AG04450 (cell line): Measurements from ENCODE around the gene SPEF2. TPM values are rescaled to one million over a fixed set of nuclear protein-coding genes. Genes with fewer than 3 reads are reported as not detected.

ENCODE experiments used
- CTCF ChIA-PET: fragments of 300-600, 350-600 bp; formaldehyde crosslinking; extraction: SDS; loops from one replicate; lab custom pipeline; 2022; ENCODE audit warnings: antibody characterized with exemption, inconsistent platforms; lab: Charles Lee
- POLR2A ChIA-PET: fragments of 350-600 bp; formaldehyde crosslinking; extraction: SDS; loops from one replicate; lab custom pipeline; 2021; ENCODE audit warnings: antibody characterized with exemption, inconsistent platforms; lab: Yijun Ruan, JAX
- DNase-seq: peaks from one replicate; pipeline ENCODE4 v3.0.0-alpha.2; 2011; ENCODE audit warnings: low read depth, low spot score
- H3K27ac ChIP-seq: one replicate; pipeline ENCODE4 v1.5.1; 2012; ENCODE audit warnings: low read depth, low read length, control low read depth
- H3K27me3 ChIP-seq: one replicate; pipeline ENCODE4 v1.6.0; 2012; ENCODE audit warnings: low read length; ENCODE audit not compliant: control insufficient read depth, insufficient read depth
- H3K4me3 ChIP-seq: 2 replicates; pipeline ENCODE4 v1.5.1; 2011; ENCODE audit warnings: mild to moderate bottlenecking, low read depth, low read length, control low read depth
- H3K9me3 ChIP-seq: 2 replicates; pipeline ENCODE4 v1.5.1; 2012; ENCODE audit warnings: low read length; ENCODE audit not compliant: control insufficient read depth, insufficient read depth
- polyA plus RNA-seq: library from polyadenylated mRNA; depleted of rRNA; stranded (reverse); fragments of >200 nt; gene quantifications from 2 replicates; pipeline ENCODE4 v1.2.3, GENCODE V29; 2011
- TF ChIP-seq, protein P1 (sequence below): IDR thresholded peaks from 2 replicates; pipeline ENCODE4 v1.5.1; 2011; ENCODE audit warnings: low read depth, low read length, control low read depth, inconsistent platforms

SPEF2 gene
- polyA plus RNA-seq, 1 experiment: 4.2 TPM

DNA sequence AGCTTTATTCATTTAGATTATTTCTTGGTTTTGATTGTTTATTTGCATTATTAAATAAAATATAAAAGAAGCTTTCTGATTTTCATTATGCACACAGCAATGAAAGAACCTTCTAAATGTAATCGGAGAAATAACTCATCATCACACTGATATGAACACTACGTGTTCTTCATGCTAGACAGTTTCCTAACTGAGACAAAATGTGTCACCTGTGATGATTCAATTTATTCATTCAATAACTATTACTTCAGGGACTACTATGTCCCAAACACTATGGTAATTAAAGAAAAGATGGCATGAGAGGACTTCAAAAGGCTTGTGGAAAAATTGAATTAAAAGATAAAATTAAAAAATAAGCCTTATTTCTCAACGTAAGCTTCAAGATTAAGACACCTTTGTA, 118.1 kb downstream of the SPEF2 start:
- Histone ChIP-seq H3K9me3 (no peaks in the 10 kb centered on the region), H3K27ac (no peak overlapping the region), H3K27me3 (no peaks in the 10 kb centered on the region), H3K4me3 (no peak overlapping the region)
- TF ChIP-seq, protein P1, sequence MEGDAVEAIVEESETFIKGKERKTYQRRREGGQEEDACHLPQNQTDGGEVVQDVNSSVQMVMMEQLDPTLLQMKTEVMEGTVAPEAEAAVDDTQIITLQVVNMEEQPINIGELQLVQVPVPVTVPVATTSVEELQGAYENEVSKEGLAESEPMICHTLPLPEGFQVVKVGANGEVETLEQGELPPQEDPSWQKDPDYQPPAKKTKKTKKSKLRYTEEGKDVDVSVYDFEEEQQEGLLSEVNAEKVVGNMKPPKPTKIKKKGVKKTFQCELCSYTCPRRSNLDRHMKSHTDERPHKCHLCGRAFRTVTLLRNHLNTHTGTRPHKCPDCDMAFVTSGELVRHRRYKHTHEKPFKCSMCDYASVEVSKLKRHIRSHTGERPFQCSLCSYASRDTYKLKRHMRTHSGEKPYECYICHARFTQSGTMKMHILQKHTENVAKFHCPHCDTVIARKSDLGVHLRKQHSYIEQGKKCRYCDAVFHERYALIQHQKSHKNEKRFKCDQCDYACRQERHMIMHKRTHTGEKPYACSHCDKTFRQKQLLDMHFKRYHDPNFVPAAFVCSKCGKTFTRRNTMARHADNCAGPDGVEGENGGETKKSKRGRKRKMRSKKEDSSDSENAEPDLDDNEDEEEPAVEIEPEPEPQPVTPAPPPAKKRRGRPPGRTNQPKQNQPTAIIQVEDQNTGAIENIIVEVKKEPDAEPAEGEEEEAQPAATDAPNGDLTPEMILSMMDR: no peak
- CTCF ChIA-PET: no interaction called here
- POLR2A ChIA-PET: no interaction called here
- DNase-seq: no peak

DNA sequence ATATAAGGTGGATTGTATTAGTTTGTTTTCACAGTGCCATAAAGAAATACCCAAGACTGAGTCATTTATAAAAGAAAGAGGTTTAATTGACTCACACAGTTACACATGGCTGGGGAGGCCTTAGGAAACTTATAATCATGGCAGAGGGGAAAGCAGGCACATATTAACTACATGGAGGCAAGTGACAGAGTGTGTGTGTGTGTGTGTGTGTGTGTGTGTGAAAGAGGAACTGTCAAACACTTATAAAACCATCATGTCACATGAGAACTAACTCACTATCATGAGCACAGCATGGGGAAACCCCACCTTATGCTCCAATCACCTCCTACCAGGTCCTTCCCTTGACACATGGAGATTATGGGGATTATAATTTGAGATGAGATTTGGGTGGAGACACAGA, 118.6 kb downstream of the SPEF2 start:
- POLR2A ChIA-PET: no interaction called here
- Histone ChIP-seq H3K4me3 (no peak overlapping the region), H3K9me3 (no peaks in the 10 kb centered on the region), H3K27ac (no peak overlapping the region), H3K27me3 (no peaks in the 10 kb centered on the region)
- TF ChIP-seq, protein P1: no peak
- CTCF ChIA-PET: no interaction called here
- DNase-seq: no peak

DNA sequence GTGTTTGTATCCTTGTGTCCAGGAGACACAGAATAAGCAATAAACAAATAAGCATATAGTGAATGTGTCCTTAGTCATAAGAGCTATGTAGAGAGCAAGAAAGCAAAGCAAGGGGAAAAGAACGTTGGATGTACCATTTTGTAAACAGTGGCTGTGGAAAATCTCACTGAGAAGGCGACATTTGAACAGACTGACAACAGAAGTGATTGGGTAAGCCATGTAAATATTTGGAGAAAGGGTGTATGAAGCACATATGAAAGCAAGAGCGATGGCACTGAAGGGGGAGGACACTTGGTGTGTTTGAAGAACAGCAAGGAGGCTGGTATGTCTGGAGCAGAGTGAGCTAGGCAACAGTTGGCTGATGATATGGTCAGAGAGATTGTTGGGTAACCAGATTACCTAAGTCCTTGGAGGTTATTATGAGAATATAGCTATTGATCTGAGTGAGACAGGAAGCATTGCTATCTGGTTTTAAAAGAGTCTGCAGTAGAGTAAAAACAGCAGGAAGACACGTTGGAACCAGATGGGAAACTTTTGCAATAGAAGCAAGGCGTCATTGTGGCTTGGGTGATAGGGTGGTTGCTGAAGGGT, 123.6 kb downstream of the SPEF2 start:
- Histone ChIP-seq H3K27me3 (no peaks in the 10 kb centered on the region), H3K4me3 (no peak overlapping the region), H3K27ac (no peak overlapping the region), H3K9me3 (no peaks in the 10 kb centered on the region)
- no peak for DNase-seq
- ChIA-PET POLR2A (no interaction called here), CTCF (no interaction called here)
- TF ChIP-seq, protein P1: no peak

DNA sequence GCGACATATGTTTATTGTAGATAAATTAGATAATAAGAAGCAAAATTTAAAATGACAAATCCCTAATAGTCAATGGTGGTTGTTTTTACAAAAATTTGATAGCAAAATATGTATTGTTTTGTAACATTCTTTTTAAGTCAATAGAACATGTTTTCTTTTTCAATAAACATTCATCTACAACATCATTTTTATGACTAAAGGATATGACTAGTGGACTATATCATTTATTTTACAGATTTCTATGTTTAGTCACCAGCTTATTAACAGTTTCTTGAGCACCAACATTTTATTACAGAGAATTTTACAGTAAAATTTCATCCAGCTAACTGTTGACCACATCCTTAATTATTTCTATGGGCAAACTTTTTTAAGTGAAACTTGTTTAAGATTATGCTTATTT, 124.3 kb downstream of the SPEF2 start:
- H3K4me3 ChIP-seq: no peak overlapping the region
- H3K27ac ChIP-seq: no peak overlapping the region
- no peak for DNase-seq
- ChIA-PET CTCF (no interaction called here), POLR2A (no interaction called here)
- no peaks in the 10 kb centered on the region for H3K9me3 ChIP-seq
- H3K27me3 ChIP-seq: no peaks in the 10 kb centered on the region
- TF ChIP-seq, protein P1: no peak

DNA sequence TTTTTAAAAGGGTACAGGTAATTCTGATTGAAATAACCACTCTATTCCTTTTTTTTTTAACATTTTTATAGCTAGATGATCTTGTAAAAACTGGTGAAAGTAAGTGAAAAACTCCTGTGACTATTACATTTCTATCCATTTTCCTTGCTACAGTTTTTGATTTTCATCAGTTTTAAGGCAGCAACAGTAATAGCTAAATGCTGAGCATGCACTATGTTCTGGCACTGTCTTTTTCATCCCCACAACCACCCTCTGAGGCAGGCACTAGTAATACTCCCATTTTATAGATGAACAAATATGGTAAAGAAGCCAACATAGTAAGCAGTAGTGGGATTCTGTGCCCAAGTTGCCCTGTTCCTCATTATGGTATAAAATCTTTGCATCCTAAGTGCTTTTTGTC, 126.0 kb downstream of the SPEF2 start:
- H3K27ac ChIP-seq: no peak overlapping the region
- DNase-seq: no peak
- H3K9me3 ChIP-seq: no peaks in the 10 kb centered on the region
- ChIA-PET POLR2A (no interaction called here), CTCF (no interaction called here)
- no peaks in the 10 kb centered on the region for H3K27me3 ChIP-seq
- TF ChIP-seq, protein P1: no peak
- no peak overlapping the region for H3K4me3 ChIP-seq
